ENCODE measurements around the gene ZNF79. TPM values are rescaled to one million over a fixed set of nuclear protein-coding genes. Genes with fewer than 3 reads are reported as not detected.
A peak's percentile ranks its signal among the peaks of the same experiment; 100 is the strongest.

The ZNF79 gene
- 6.1 TPM for total RNA-seq
- long read RNA-seq, partial matches to known transcripts = 0 of 2 reads
- long read RNA-seq, other reads (novel, unspliced or antisense) = 1 of 2 reads

DNA sequence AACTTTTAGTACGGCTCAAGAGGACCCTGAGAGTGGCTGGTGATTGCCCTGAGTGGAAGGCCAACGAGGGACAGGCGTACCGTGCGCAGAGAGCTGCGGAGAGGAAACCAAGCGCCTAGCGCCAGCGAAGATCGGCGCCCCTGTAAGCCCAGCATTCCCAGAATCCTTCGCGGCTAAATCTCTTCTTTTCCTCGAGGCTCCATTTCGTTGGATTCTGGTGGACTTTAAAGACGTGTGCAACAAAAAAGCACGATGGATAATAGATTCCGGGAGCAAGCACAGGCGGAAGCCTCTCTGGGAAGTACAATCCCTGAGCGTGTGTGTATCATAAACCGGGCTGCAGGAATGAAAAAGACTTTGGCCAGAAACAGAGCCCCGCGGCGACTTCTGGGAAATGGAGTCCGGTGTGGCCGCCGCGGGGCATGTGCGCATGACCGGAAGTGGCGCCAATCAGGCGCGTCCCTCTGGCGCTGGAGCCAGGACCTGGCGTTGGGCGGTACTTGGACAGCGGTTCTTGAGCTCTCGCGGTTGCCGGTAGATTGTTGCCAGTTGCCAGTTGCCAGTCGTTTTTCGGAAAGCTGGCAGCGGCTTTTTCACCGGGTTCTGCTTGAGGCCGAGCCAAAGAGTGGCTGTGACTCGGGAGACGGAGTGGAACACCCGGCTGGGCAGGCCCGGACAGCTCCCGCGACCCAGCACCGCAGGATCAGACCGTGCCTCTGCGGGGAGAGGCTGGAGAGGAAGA, at the start of gene ZNF79:
Gene ZNF79 (plus strand): TSS at position 449 of the 742 bp plus-strand sequence. CDS start 406 bp downstream, outside the sequence.
- intact Hi-C loops (cut with DNase I) = loop anchor here (1.0 to 10.0 kb wide), 3 partner anchors 27 to 145 kb away; partner anchors contain the start of genes LRSAM1 and RPL12
- peak; percentile 97 for ATAC-seq
- peak; percentile 97 for DNase-seq (ENCODE audit: missing footprints)

DNA sequence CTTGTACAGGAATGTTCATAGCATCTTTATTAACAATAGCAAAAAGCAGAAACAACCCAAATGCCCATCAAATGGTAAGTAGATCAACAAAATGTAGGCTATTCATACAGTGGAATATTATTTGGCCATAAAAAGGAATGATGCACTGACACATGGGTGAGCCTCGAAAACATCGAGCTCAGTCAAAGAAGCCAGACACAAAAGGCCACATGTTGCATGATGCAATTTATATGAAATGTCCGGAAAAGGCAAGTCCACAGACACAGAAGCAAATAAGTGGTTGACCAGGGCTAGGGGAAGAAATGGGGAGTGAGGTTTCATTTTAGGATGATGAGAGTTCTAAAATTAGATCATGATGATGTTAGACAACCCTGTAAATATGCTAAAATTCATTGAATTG, 43.7 kb upstream of the ZNF79 start:
- intact Hi-C loops (cut with DNase I) = no loop called here
- no peak for DNase-seq (ENCODE audit: missing footprints)
- no peak for ATAC-seq

DNA sequence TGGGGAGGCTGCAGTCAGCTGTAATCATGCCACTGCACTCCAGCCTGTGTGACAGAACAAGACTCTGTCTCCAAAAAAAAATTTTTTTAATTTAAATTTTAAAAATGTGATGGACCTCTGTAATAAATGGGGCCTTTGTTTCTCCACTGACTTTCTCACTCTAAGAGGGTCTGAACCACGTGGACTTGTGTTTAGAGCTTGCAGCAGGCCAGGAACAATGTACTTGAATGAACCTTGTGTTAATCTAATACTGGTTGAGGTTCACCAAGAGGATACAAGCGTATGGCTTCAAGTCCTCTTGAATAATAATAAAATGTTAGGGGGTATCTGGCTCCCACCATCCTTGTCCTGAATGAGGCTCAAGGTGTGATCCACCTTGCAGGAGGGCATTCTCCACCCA, 41.6 kb upstream of the ZNF79 start:
- ATAC-seq (no peak), DNase-seq (ENCODE audit: missing footprints) (no peak)
- intact Hi-C loops (cut with DNase I) = no loop called here

DNA sequence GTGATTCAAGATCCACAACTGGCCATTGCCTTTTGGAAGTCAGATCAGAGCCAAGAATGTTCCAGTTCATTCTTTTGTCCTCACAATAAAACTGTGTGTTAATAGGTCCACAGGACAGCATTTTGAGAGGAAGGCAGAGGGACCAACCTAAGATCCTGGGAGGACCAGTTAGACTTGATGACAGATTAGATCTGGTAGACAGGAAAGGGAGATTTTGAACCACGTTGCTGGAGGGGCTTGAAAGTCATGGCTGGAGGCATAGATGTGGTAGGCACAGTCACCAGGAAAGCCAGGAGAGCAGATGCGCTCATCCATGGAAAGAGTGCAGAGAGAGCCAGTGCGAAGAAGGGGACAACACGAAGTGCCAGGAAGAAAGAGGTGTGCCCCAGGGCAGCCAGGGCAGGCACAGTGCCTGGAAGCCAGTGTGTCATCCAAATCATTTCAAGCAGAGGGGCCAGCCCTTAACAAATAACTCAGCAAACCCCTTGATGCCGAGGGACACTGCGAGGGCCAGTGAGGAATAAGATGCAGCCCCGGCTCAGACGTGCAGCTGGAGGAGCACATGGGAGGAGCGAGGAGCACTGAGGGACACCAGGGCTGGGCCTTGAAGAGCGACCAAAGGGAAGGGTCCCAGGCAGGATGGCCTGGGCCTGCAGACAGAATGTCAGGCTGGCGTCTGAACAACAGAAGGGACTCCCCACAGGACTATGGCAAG, 40.0 kb upstream of the ZNF79 start:
- ATAC-seq = no peak
- DNase-seq (ENCODE audit: missing footprints) = no peak
- intact Hi-C loops (cut with DNase I) = no loop called here

DNA sequence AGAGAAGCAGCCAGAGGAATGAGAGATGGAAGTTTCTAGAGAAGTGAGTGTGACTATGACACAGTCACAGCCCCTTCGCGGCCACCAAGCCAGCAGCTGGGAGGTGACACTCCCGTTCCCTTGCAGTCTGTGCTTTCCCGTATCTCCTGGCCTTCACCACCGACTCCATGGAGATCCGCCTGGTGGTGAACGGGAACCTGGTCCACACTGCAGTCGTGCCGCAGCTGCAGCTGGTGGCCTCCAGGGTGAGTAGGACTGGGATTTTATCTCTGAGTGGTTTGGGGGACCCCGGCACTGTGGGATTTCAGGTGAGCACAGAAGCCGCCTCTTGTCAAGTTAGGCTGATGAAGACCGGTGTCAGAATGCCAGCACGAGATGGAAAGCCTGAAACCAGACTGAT, 39.3 kb upstream of the ZNF79 start:
- DNase-seq (ENCODE audit: missing footprints) (no peak), ATAC-seq (no peak)
- intact Hi-C loops (cut with DNase I) = no loop called here

DNA sequence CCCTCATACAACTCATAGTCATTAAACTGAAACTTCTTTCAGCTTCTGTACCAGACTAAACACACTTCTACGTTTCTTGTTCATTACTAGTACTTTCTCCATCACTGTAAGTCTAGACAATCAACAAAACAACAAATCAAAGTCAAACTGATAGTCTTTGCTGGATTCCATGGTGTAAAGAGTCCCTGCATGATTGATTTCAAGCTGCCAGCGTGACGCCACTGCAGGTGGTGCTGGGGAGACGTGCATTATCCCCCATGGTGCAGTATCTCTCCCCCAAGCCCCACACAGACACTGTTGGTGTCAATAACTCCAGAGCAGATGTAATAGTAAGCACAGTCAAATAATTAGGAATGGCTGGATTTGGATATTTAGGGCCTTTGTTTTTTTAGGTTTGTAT, 37.9 kb upstream of the ZNF79 start:
- DNase-seq (ENCODE audit: missing footprints) = no peak
- no peak for ATAC-seq
- intact Hi-C loops (cut with DNase I) = no loop called here

DNA sequence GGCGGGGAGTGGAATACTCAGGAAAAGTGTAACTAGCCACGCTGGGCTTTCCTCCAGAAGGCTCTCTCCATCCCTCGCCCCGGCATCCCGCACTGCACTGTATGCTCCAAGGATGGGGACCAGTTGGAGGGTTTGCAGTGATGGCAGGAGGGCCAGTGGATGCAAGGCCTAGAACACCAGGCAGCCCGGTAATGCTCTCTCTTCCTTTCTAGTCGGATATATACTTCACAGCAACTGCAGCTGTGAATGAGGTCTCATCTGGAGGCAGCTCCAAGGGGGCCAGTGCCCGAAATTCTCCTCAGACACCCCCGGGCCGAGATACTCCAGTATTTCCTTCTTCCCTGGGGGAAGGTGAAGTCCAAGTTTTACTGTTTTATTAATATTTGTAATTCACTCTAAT, 37.2 kb upstream of the ZNF79 start:
- DNase-seq (ENCODE audit: missing footprints) = no peak
- ATAC-seq = no peak
- intact Hi-C loops (cut with DNase I) = no loop called here

DNA sequence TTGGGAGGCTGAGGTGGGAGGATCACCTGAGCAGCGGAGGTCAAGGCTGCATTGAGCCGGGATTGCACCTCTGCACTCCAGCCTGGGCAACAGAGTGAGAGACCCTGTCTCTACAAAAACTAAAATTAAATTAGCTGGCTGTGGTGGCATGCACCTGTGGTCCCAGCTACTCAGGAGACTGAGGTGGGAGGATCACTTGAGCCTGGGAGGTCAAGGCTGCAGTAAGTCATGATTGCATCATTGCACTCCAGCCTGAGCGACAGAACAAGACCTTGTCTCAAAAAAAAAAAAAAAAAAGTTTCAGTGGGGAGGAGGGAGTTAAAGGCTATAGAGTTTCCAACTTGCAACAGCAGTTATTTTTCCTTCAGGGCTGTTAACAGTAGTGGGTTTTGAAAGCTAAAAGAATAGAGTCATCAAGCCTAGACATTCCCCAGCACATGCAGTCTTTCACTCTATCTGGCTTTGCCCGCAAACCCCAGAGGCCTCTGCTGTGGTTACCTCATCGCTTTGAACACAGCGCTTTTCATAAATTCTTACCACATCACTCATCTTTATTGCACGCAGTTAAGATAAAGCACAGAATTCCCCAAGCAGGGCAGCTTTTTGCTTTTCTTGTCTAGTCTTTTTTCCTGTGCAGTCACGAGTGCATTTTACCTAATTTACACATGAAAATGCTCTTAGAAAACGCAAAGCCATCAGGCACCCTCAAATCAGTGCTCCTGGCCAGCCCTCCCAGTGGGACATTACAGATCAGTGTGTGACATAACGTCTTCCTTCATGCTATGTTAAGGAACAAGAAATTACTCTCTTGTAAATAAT, 35.9 kb upstream of the ZNF79 start:
- no peak for DNase-seq (ENCODE audit: missing footprints)
- intact Hi-C loops (cut with DNase I) = no loop called here
- peak; percentile 96 for ATAC-seq

DNA sequence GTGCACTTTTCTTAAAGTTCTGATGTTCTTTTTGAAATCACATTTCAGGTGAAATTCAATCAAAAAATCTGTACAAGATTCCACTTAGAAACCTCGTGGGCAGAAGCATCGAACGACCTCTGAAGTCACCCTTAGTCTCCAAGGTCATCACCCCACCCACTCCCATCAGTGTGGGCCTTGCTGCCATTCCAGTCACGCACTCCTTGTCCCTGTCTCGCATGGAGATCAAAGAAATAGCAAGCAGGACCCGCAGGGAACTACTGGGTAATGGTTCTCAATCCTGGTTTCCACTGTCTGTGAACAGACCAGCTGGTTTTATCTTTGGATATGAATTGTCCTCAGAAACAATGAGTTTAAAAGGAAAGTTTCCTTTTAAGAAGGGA, 35.3 kb upstream of the ZNF79 start:
- DNase-seq (ENCODE audit: missing footprints) (no peak), ATAC-seq (no peak)
- intact Hi-C loops (cut with DNase I) = no loop called here

DNA sequence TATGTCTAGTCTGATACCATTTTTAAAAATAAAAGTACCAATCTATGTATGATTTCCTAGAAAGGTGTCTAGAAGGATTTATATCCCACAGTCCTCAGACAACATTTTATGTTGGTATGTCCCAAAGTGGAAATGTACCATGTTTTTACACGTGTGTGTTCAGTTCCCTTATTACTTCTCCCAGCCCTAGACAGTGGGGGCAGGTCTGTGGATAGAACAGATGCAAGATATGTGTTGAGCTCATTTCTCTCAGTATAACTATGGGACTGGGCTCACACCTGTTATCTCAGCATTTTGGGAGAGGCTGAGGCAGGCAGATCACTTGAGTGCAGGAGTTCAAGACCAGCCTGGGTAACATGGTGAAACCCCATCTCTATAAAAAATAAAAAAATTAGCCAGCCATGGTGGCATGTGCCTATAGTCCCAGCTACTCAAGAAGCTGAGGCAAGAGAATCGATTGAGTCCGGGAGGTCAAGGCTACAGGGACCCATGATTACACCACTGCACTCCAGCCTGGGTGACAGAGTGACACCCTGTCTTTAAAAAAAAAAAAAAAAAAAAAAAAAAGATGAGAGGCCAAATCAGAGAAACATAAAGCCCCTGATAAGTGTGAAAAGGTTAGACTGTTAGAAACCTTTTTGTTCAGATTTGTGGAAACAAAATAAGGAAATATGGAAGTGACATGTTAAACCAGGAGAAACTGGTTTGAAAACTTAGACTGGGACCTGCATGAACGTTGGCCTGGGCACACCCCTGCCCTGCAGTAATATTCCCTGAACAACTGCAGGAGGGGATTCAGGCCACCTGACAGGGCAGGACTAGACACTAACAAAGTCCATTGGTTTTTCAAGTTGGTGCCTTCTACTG, 34.6 kb upstream of the ZNF79 start:
- intact Hi-C loops (cut with DNase I) = no loop called here

DNA sequence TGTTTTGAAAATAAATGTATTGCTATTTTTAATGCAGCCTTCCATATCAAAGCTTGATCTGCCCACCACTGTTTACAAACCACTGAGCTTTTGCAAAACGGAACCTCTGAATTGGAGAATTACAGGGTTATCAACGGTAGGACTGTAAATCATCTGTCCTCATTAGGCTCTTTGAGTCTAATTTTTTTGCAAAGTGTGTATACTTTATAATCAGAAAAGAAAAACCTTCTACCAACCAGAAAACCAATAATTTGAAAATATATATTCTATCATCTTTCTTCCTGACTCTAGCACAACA, 34.0 kb upstream of the ZNF79 start:
- DNase-seq (ENCODE audit: missing footprints) = no peak
- no peak for ATAC-seq
- intact Hi-C loops (cut with DNase I) = no loop called here

More for the DNA sequence above, 34.6 kb upstream of the ZNF79 start:
- ATAC-seq (no peak), DNase-seq (ENCODE audit: missing footprints) (no peak)

DNA sequence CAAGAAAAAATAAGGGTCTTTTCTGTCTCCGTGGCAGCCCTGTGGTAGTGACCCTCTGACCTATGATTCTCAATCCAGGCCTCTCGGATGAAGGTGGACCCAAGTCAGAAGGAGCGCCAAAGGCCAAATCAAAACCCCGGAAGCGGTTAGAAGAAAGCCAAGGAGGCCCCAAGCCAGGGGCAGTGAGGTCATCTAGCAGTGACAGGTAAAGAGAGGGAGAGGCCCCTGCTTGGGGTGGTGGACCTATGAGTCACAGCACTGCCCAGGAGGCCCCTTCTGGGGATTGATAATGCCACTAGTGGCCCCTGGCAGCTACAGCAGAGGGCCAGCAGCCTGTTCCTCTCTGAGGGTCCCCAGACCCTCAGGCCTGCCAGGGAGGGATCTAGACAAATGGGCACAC, 33.6 kb upstream of the ZNF79 start:
- ATAC-seq (no peak), DNase-seq (ENCODE audit: missing footprints) (no peak)
- intact Hi-C loops (cut with DNase I) = no loop called here

DNA sequence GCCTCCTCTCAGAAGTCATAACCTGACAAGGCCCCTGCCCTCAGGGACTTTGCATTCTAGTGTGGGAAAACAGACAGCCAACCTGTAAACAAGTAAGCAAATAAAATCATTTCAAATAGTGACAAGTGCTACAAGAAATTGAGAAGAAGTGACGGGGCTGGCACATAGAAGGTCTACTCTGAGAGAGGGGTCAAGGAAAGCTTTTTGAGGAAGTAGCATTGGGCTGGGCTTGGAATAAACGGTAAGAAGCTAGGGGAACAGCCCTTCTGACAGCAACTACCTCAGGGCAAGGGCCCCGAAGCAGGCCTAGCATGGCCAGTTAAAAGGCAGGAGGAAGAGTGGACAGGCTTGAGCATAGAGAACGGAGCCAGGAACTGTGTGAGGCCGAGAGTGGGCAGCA, 32.0 kb upstream of the ZNF79 start:
- DNase-seq (ENCODE audit: missing footprints) (no peak), ATAC-seq (no peak)
- intact Hi-C loops (cut with DNase I) = no loop called here

DNA sequence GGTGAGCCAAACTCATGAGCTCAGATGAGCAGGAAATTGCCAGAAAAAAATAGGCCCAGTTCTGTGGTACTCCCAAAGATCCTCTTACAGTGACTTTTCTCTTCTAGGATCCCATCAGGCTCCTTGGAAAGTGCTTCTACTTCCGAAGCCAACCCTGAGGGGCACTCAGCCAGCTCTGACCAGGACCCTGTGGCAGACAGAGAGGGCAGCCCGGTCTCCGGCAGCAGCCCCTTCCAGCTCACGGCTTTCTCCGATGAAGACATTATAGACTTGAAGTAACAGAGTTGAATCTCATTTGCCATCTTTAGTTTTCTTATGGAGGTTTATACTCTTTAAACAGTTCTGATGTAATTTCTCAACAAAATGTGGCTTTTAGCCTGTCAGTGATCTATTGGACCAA, 31.2 kb upstream of the ZNF79 start:
- no peak for ATAC-seq
- intact Hi-C loops (cut with DNase I) = no loop called here
- no peak for DNase-seq (ENCODE audit: missing footprints)

DNA sequence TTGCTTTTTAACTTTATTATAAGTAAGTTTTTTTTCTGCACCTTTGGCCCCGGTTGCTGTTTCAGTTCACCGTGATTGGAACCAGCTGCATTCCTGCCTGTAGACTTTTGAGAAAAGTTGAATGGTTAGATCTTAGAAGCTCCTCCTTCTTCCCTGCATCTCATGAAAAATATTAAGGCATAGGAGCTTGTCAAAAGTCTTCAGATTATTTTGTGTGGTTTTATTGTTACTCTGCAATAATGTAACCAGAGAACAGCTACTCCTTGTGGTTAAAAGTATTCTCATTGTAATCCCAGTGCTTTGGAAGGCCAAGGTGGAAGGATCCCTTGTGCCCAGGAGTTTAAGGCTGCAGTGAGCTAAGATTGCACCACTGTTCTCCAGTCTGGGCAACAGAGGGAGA, 30.5 kb upstream of the ZNF79 start:
- intact Hi-C loops (cut with DNase I) = no loop called here
- ATAC-seq (no peak), DNase-seq (ENCODE audit: missing footprints) (no peak)

DNA sequence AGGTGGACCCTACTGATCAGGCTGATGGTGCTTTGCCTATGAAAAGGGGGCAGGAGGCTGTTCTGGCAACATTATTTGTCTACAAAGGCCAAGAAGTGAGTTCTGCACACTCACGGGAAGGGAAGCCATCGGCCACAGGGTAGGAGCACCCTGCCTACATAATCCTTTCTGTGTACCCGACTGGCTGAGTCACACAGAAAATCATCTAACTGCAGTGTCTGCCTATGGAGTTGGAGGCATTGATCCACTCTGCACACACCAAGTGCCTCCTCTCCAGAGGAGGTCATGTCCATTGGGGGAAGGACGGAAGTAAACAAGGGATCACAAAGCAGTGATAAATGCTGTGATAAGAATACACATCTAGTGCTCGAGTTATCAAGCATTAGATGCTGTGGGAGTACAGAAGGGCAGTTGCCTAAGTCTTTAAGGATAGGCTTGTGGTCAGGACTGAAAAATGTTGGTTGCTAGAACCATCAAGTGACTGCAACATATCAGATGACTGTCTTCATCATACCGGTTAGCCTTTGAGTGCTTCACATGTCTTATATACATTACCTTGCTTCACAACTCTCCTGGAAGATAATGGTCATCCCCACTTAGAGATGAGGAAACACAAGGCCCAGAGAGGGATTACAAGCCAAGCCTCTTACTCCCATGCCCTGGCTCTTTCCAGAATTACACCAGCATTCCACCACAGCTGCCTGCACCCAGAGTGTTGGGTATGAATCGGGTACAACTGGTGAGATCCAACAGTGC, 28.5 kb upstream of the ZNF79 start:
- intact Hi-C loops (cut with DNase I) = loop anchor here (2.0 to 5.0 kb wide), 3 partner anchors 59 to 173 kb away; no protein-coding TSS in a partner anchor
- ATAC-seq (no peak), DNase-seq (ENCODE audit: missing footprints) (no peak)

DNA sequence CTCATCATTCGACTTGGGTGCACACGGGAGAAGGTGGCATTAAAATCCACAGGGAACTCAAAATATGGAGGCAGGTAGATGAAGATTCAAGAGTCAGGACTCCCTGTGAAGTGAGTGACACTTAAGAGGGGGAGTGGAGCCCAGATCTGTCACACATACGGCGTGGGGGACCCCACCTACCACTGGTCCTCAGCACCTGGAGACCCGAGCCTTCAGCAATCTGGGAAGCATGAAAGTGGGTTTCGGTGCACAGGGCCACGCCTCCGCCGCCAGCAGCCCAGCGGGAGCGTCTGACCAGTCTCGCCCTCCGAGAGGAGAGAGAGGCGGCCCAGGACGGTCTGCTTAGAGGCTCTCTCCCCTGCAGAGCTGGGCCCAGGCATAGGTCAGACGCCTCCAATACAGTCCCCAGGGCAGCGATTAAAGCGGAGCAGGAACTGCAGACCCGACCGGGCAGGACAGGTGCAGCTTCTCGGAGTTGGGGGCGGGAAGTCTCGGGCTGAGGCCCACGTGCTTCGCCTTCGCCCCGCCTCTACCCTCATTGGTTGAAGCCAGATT, 27.9 kb upstream of the ZNF79 start:
- DNase-seq (ENCODE audit: missing footprints) = no peak
- intact Hi-C loops (cut with DNase I) = loop anchor here (2.0 to 5.0 kb wide), 3 partner anchors 60 to 174 kb away; no protein-coding TSS in a partner anchor
- ATAC-seq = no peak

Measured in Right ventricle myocardium inferior (tissue), 1 donor.